Measurements from ENCODE around the gene SEPSECS. TPM values are rescaled to one million over a fixed set of nuclear protein-coding genes. Genes with fewer than 3 reads are reported as not detected.

The SEPSECS gene
- total and polyA plus RNA-seq, 2 experiments from 2014 or later = 1.2 to 4.7 TPM

GRCh38 chr4:25075129-25075528, 85.1 kb downstream of the SEPSECS start:
- DNase-seq (ENCODE audit: low spot score) (no peak), ATAC-seq (peak; percentile 84)
- Histone ChIP-seq H4K20me1 (replicated peaks; ENCODE audit: insufficient read depth) (no peaks in the 10 kb centered on the region), H3K36me3 (ENCODE audit: insufficient read depth) (no peaks in the 10 kb centered on the region), H2AFZ (peak overlapping the region; percentile 84; the same call in 1 of the 2 replicates), H3K27ac (ENCODE audit: low read depth) (no peak overlapping the region), H3K4me1 (ENCODE audit: insufficient read depth) (peaks cover 7% of the 10 kb centered on the region), H3K9me2 (ENCODE audit: insufficient read depth) (no peaks in the 10 kb centered on the region), H3K4me2 (no peak overlapping the region), H3K79me2 (replicated peaks; ENCODE audit: insufficient read depth) (no peaks in the 10 kb centered on the region), H3K27me3 (ENCODE audit: insufficient read depth) (no peaks in the 10 kb centered on the region), H3K4me3 (no peak overlapping the region), H3F3A (replicated peaks; ENCODE audit: low read depth) (no peaks in the 10 kb centered on the region)
- peaks cover 10% of the 10 kb centered on the region; the same call in 1 of the 3 replicates for H3K9me3 Mint-ChIP-seq
- H3K36me3 Mint-ChIP-seq (ENCODE audit: low read depth) = no peaks in the 10 kb centered on the region
- H3K4me3 Mint-ChIP-seq = no peak overlapping the region
- peaks cover 7% of the 10 kb centered on the region for H3K4me1 Mint-ChIP-seq
- H3K27me3 Mint-ChIP-seq (ENCODE audit: insufficient read depth, low read depth, poor library complexity) = peaks cover 2% of the 10 kb centered on the region
- no peak overlapping the region for H3K27ac Mint-ChIP-seq
- TF ChIP-seq REST (IDR thresholded peaks at IDR 0.05; ENCODE audit: unreplicated experiment) (no peak), CTCF (conservative IDR thresholded peaks at IDR 0.05; ENCODE audit: low read depth in 2 of 2) (no peak), EZH2phosphoT487 (IDR thresholded peaks at IDR 0.05; ENCODE audit: unreplicated experiment) (no peak), NANOG (IDR thresholded peaks at IDR 0.05; ENCODE audit: borderline replicate concordance) (no peak), POLR2AphosphoS5 (IDR thresholded peaks at IDR 0.05; ENCODE audit: low read depth) (no peak)

GRCh38 chr4:25070545-25070944, 89.7 kb downstream of the SEPSECS start:
- H2AFZ ChIP-seq = no peak overlapping the region
- H3K27ac Mint-ChIP-seq = no peak overlapping the region
- H3K36me3 ChIP-seq (ENCODE audit: insufficient read depth) = no peaks in the 10 kb centered on the region
- H3K4me1 Mint-ChIP-seq = peaks cover 23% of the 10 kb centered on the region
- no peaks in the 10 kb centered on the region for H3K79me2 ChIP-seq (replicated peaks; ENCODE audit: insufficient read depth)
- no peak overlapping the region for H3K4me3 ChIP-seq
- no peak for DNase-seq (ENCODE audit: low spot score)
- H3K27me3 ChIP-seq (ENCODE audit: insufficient read depth) = no peaks in the 10 kb centered on the region
- 0 out of 3 replicates have a peak, but pooled peaks cover 3% of the 10 kb centered on the region for H3K9me3 Mint-ChIP-seq
- H3K9me2 ChIP-seq (ENCODE audit: insufficient read depth) = no peaks in the 10 kb centered on the region
- peaks cover 27% of the 10 kb centered on the region for H3K4me1 ChIP-seq (ENCODE audit: insufficient read depth)
- no peak overlapping the region for H3K4me2 ChIP-seq
- H3K4me3 Mint-ChIP-seq = no peak overlapping the region
- no peaks in the 10 kb centered on the region for H3K36me3 Mint-ChIP-seq (ENCODE audit: low read depth)
- no peaks in the 10 kb centered on the region for H4K20me1 ChIP-seq (replicated peaks; ENCODE audit: insufficient read depth)
- ATAC-seq = peak; percentile 52
- H3F3A ChIP-seq (replicated peaks; ENCODE audit: low read depth) = no peaks in the 10 kb centered on the region
- no peak overlapping the region for H3K27ac ChIP-seq (ENCODE audit: low read depth)
- no peaks in the 10 kb centered on the region for H3K27me3 Mint-ChIP-seq (ENCODE audit: insufficient read depth, low read depth, poor library complexity)
- TF ChIP-seq STAT1 (IDR thresholded peaks at IDR 0.05; ENCODE audit: unreplicated experiment) (no peak), JUNB (IDR thresholded peaks at IDR 0.05; ENCODE audit: unreplicated experiment) (no peak), REST (IDR thresholded peaks at IDR 0.05; ENCODE audit: unreplicated experiment) (no peak), ZNF331 (CRISPR knock-in tag; IDR thresholded peaks at IDR 0.05; ENCODE audit: low read depth) (no peak), ZNF114 (CRISPR knock-in tag; IDR thresholded peaks at IDR 0.05) (no peak), POLR2AphosphoS5 (IDR thresholded peaks at IDR 0.05; ENCODE audit: low read depth) (no peak)
